K562 (cell line): ENCODE results near the gene LEMD3. TPM values are rescaled to one million over a fixed set of nuclear protein-coding genes. Genes with fewer than 3 reads are reported as not detected.

ENCODE experiments used
- BRF1 ChIP-seq: IDR thresholded peaks from 3 replicates; pipeline ENCODE4 v1.6.1; 2011; ENCODE audit warnings: borderline replicate concordance, mild to moderate bottlenecking; ENCODE audit not compliant: insufficient read length; ENCODE audit errors: extremely low read depth
- ELK1 ChIP-seq: sonication (generic); formaldehyde crosslinking; IDR thresholded peaks from 2 replicates; pipeline ENCODE4 v1.8.1; 2022; ENCODE audit warnings: missing genetic modification reagents
- FOXP4 ChIP-seq: sonication (generic); formaldehyde crosslinking; IDR thresholded peaks from 2 replicates; pipeline ENCODE4 v1.8.0; 2022; ENCODE audit warnings: mild to moderate bottlenecking, missing genetic modification reagents, borderline replicate concordance
- FUS ChIP-seq: fragments of 200-400 bp; formaldehyde crosslinking; optimal IDR thresholded peaks from 2 replicates; pipeline ENCODE3; 2017; ENCODE audit warnings: low read depth, low read length
- GTF2F1 ChIP-seq: IDR thresholded peaks from 2 replicates; pipeline ENCODE4 v1.6.1; 2011; ENCODE audit warnings: low read depth, low read length, improper control_type of control experiment
- HDAC1 ChIP-seq, 2 experiments: fragments of 450-650 bp; IDR thresholded peaks; 2 replicates each; pipeline ENCODE4 v1.6.1; 2016 to 2017; ENCODE audit warnings: inconsistent platforms in 1 of 2, mild to moderate bottlenecking in 1 of 2, moderate library complexity in 1 of 2
- MCM3 ChIP-seq: fragments of 450-650 bp; IDR thresholded peaks from 2 replicates; pipeline ENCODE4 v1.6.1; 2016
- MGA ChIP-seq: fragments of 450-650 bp; IDR thresholded peaks from 2 replicates; pipeline ENCODE4 v1.6.1; 2016; ENCODE audit warnings: mild to moderate bottlenecking, moderate library complexity
- PTRF ChIP-seq: fragments of 450-650 bp; IDR thresholded peaks from 2 replicates; pipeline ENCODE4 v1.6.1; 2016; ENCODE audit warnings: mild to moderate bottlenecking, missing genetic modification characterization, missing compliant biosample characterization
- SRSF1 ChIP-seq: fragments of 200-400 bp; formaldehyde crosslinking; IDR thresholded peaks from 2 replicates; pipeline ENCODE4 v1.6.1; 2017; ENCODE audit warnings: mild to moderate bottlenecking, low read depth, low read length, moderate library complexity
- TCF3 ChIP-seq: sonication (generic); formaldehyde crosslinking; IDR thresholded peaks from 2 replicates; pipeline ENCODE4 v1.4.0; 2020; ENCODE audit warnings: mild to moderate bottlenecking, missing genetic modification reagents
- U2AF1 ChIP-seq: fragments of 200-400 bp; formaldehyde crosslinking; optimal IDR thresholded peaks from 2 replicates; pipeline ENCODE3; 2017; ENCODE audit warnings: mild to moderate bottlenecking, low read depth, low read length, moderate library complexity
- ZNF263 ChIP-seq: sonication (generic); formaldehyde crosslinking; IDR thresholded peaks from 2 replicates; pipeline ENCODE4 v1.8.0; 2022; ENCODE audit warnings: mild to moderate bottlenecking, missing genetic modification reagents, borderline replicate concordance
- ZSCAN29 ChIP-seq: fragments of 450-650 bp; IDR thresholded peaks from 2 replicates; pipeline ENCODE4 v1.6.1; 2017
- polyA plus RNA-seq, 8 experiments: library from polyadenylated mRNA; depleted of rRNA in 4 of 8; stranded (reverse) in 5 of 8; unstranded in 3 of 8; fragments of >200 nt; fragmentation: Nextera tagmentation in 2 of 8; fragmentation: Illumina TruSeq in 1 of 8; extraction: Ambion mirVana in 2 of 8; extraction: Trizol in 1 of 8; gene quantifications; 2 replicates each; pipeline versions ENCODE4 v1.2.1 to v1.2.3, GENCODE V29; 2011 to 2014; ENCODE audit warnings: inconsistent platforms in 1 of 8, missing spikeins in 1 of 8
- total RNA-seq, 7 experiments: library from RNA; depleted of rRNA in 6 of 7; stranded (reverse); fragments of >200 nt in 6 of 7; fragmentation: Illumina TruSeq in 2 of 7; extraction: Trizol in 2 of 7; gene quantifications; 2 replicates each; pipeline versions ENCODE4 v1.2.1 to v1.2.3, GENCODE V29; 2011 to 2021; ENCODE audit warnings: low replicate concordance in 1 of 7

The LEMD3 gene
- total and polyA plus RNA-seq, 9 of the 15 experiments (the other 6 are each of a cell fraction or from before 2014, with no cell fraction given): 6.8 to 37.4 (median 17.2) TPM

- no peak for TF ChIP-seq MGA
- TF ChIP-seq TCF3 (CRISPR knock-in tag): 0 out of 2 replicates have a peak, but pooled peaks have one; percentile 13
- no peak for TF ChIP-seq SRSF1
- TF ChIP-seq MCM3: no peak
- no peak for TF ChIP-seq U2AF1
- TF ChIP-seq HDAC1 (IDR thresholded peaks at IDR 0.05): 0 out of 4 replicates have a peak, but pooled peaks of 1 of the 2 experiments have one; percentile 19
- TF ChIP-seq ZNF263 (CRISPR knock-in tag): peak; percentile 96
- no peak for TF ChIP-seq FUS
- TF ChIP-seq FOXP4: no peak
- no peak for TF ChIP-seq PTRF (tag)
- TF ChIP-seq GTF2F1: no peak
- TF ChIP-seq BRF1: no peak
- TF ChIP-seq ELK1 (CRISPR knock-in tag): no peak
- TF ChIP-seq ZSCAN29: 0 out of 2 replicates have a peak, but pooled peaks have one; percentile 61
Measured at GRCh38 chr12:65170209-65170881, 962 bp downstream of the LEMD3 start (continued).
